Mucosa of rectum (tissue), 2 donors: Measurements from ENCODE around the gene PLPPR1.
"Not testable (repeated sequence)": the region's sequence is repeated elsewhere in the genome, so short reads cannot be mapped to it uniquely, and the experiment has no call there.

ENCODE experiments used
- H3K27ac ChIP-seq, 2 donors: one replicate each; pipeline ENCODE4 v1.7.0; 2013; ENCODE audit warnings: inconsistent platforms in 2 of 2, low read depth in 2 of 2, low read length in 2 of 2
- H3K27me3 ChIP-seq, 2 donors: one replicate each; pipeline ENCODE4 v1.7.0; 2013; ENCODE audit warnings: low read length in 2 of 2; ENCODE audit not compliant: control insufficient read depth in 2 of 2, insufficient read depth in 2 of 2
- H3K36me3 ChIP-seq, 2 donors: one replicate each; pipeline ENCODE4 v1.7.0; 2013; ENCODE audit warnings: low read length in 2 of 2; ENCODE audit not compliant: control insufficient read depth in 2 of 2, insufficient read depth in 2 of 2
- H3K4me1 ChIP-seq, 2 donors: one replicate each; pipeline ENCODE4 v1.7.0; 2013; ENCODE audit warnings: low read length in 2 of 2, mild to moderate bottlenecking in 1 of 2; ENCODE audit not compliant: control insufficient read depth in 2 of 2, insufficient read depth in 2 of 2
- H3K4me3 ChIP-seq, 2 donors: one replicate each; pipeline ENCODE4 v1.7.0; 2013; ENCODE audit warnings: low read length in 2 of 2
- H3K9ac ChIP-seq, 2 donors: one replicate each; pipeline ENCODE4 v1.7.0; 2013; ENCODE audit warnings: low read length in 2 of 2, low read depth in 1 of 2, mild to moderate bottlenecking in 1 of 2
- H3K9me3 ChIP-seq, 2 donors: one replicate each; pipeline ENCODE4 v1.7.0; 2013; ENCODE audit warnings: low read length in 2 of 2; ENCODE audit not compliant: control insufficient read depth in 2 of 2
- donor health status: healthy.
- donor health status: Normal muscosa, but diverticular disease.

The PLPPR1 gene

GRCh38 chr9:101327422-101327909 is 298.9 kb downstream of the PLPPR1 start:
- H3K9ac ChIP-seq, H3K36me3 ChIP-seq, H3K4me3 ChIP-seq, H3K4me1 ChIP-seq, H3K27me3 ChIP-seq, H3K9me3 ChIP-seq, H3K27ac ChIP-seq: not testable (repeated sequence)

GRCh38 chr9:101332362-101332761 is 303.8 kb downstream of the PLPPR1 start:
- Histone ChIP-seq H3K9me3 (no peaks in the 10 kb centered on the region), H3K36me3 (no peaks in the 10 kb centered on the region), H3K4me1 (no peaks in the 10 kb centered on the region), H3K9ac (no peak overlapping the region), H3K4me3 (no peak overlapping the region), H3K27me3 (no peaks in the 10 kb centered on the region), H3K27ac (no peak overlapping the region)

GRCh38 chr9:101333490-101333889 is 305.0 kb downstream of the PLPPR1 start:
- Histone ChIP-seq H3K27ac (no peak overlapping the region), H3K9ac (no peak overlapping the region), H3K4me3 (no peak overlapping the region), H3K9me3 (no peaks in the 10 kb centered on the region), H3K27me3 (no peaks in the 10 kb centered on the region), H3K4me1 (no peaks in the 10 kb centered on the region), H3K36me3 (no peaks in the 10 kb centered on the region)

GRCh38 chr9:101333926-101334702 is 305.6 kb downstream of the PLPPR1 start:
- no peak overlapping the region for H3K27ac ChIP-seq
- no peaks in the 10 kb centered on the region for H3K9me3 ChIP-seq

GRCh38 chr9:101336091-101336490 is 307.6 kb downstream of the PLPPR1 start:
- H3K9me3 ChIP-seq: no peaks in the 10 kb centered on the region
- H3K9ac ChIP-seq: no peak overlapping the region
- H3K27ac ChIP-seq: no peak overlapping the region
- H3K4me1 ChIP-seq: no peaks in the 10 kb centered on the region
- H3K27me3 ChIP-seq: no peaks in the 10 kb centered on the region
- H3K36me3 ChIP-seq: no peaks in the 10 kb centered on the region
- no peak overlapping the region for H3K4me3 ChIP-seq

More at GRCh38 chr9:101333926-101334702, 305.6 kb downstream of the PLPPR1 start:
- Histone ChIP-seq H3K9ac (no peak overlapping the region), H3K27me3 (no peaks in the 10 kb centered on the region), H3K36me3 (no peaks in the 10 kb centered on the region), H3K4me3 (no peak overlapping the region), H3K4me1 (no peaks in the 10 kb centered on the region)

GRCh38 chr9:101337237-101337636 is 308.7 kb downstream of the PLPPR1 start:
- Histone ChIP-seq H3K9me3 (no peaks in the 10 kb centered on the region), H3K4me3 (no peak overlapping the region), H3K27ac (no peak overlapping the region)

GRCh38 chr9:101341958-101342357 is 313.4 kb downstream of the PLPPR1 start:
- H3K36me3 ChIP-seq: no peaks in the 10 kb centered on the region
- H3K9ac ChIP-seq: no peak overlapping the region
- H3K27me3 ChIP-seq: no peaks in the 10 kb centered on the region
- no peaks in the 10 kb centered on the region for H3K4me1 ChIP-seq
- H3K27ac ChIP-seq: no peak overlapping the region
- no peaks in the 10 kb centered on the region for H3K9me3 ChIP-seq
- H3K4me3 ChIP-seq: no peak overlapping the region

More at GRCh38 chr9:101337237-101337636, 308.7 kb downstream of the PLPPR1 start:
- H3K4me1 ChIP-seq: no peaks in the 10 kb centered on the region
- no peaks in the 10 kb centered on the region for H3K27me3 ChIP-seq
- H3K9ac ChIP-seq: no peak overlapping the region
- no peaks in the 10 kb centered on the region for H3K36me3 ChIP-seq

GRCh38 chr9:101342595-101342994 is 314.1 kb downstream of the PLPPR1 start:
- no peak overlapping the region for H3K4me3 ChIP-seq

GRCh38 chr9:101350285-101350684 is 321.8 kb downstream of the PLPPR1 start:
- H3K36me3 ChIP-seq: no peaks in the 10 kb centered on the region
- no peak overlapping the region for H3K9ac ChIP-seq
- peaks cover 7 to 11% of the 10 kb centered on the region in 2 donors for H3K4me1 ChIP-seq
- no peaks in the 10 kb centered on the region for H3K27me3 ChIP-seq
- H3K4me3 ChIP-seq: no peak overlapping the region
- no peak overlapping the region for H3K27ac ChIP-seq
- H3K9me3 ChIP-seq: no peaks in the 10 kb centered on the region

More at GRCh38 chr9:101342595-101342994, 314.1 kb downstream of the PLPPR1 start:
- H3K27ac ChIP-seq: no peak overlapping the region
- no peaks in the 10 kb centered on the region for H3K4me1 ChIP-seq
- no peaks in the 10 kb centered on the region for H3K9me3 ChIP-seq
- no peaks in the 10 kb centered on the region for H3K36me3 ChIP-seq
- H3K27me3 ChIP-seq: no peaks in the 10 kb centered on the region
- H3K9ac ChIP-seq: no peak overlapping the region

- Histone ChIP-seq H3K27me3 (no peaks in the 10 kb centered on the region), H3K4me1 (peaks cover 7 to 17% of the 10 kb centered on the region in 2 donors), H3K27ac (no peak overlapping the region), H3K9me3 (no peaks in the 10 kb centered on the region), H3K36me3 (no peaks in the 10 kb centered on the region), H3K4me3 (no peak overlapping the region), H3K9ac (no peak overlapping the region)
Measured at GRCh38 chr9:101352892-101353463, 324.5 kb downstream of the PLPPR1 start.
